NCI-H2107 treated with DMSO at 0.1 percent for 48 hours (cell line): ENCODE data around the gene HMGXB3.

Source experiments
- DNase-seq: peaks from one replicate; lab custom pipeline; 2025; ENCODE audit not compliant: unreplicated experiment; lab: John Stamatoyannopoulos, UW

Gene HMGXB3

DNA sequence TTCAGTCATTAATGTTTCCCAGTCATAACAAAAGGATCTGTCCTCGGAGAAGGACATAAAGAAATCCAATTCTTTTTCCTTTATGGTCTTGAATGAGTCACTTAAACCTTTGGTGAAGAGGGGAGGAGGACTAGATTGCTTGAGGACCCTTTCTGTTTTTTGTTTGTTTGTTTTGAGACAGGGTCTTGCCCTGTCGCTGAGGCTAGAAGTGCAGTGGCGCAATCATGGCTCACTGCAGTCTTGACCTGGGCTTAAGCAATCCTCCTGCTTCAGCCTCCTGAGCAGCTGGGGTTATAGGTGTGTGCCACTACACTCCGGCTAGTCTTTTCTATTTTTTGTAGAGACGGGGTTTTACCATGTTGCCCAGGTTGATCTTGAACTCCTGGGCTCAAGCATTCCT is 12.4 kb upstream of the HMGXB3 start:
- no peak for DNase-seq

DNA sequence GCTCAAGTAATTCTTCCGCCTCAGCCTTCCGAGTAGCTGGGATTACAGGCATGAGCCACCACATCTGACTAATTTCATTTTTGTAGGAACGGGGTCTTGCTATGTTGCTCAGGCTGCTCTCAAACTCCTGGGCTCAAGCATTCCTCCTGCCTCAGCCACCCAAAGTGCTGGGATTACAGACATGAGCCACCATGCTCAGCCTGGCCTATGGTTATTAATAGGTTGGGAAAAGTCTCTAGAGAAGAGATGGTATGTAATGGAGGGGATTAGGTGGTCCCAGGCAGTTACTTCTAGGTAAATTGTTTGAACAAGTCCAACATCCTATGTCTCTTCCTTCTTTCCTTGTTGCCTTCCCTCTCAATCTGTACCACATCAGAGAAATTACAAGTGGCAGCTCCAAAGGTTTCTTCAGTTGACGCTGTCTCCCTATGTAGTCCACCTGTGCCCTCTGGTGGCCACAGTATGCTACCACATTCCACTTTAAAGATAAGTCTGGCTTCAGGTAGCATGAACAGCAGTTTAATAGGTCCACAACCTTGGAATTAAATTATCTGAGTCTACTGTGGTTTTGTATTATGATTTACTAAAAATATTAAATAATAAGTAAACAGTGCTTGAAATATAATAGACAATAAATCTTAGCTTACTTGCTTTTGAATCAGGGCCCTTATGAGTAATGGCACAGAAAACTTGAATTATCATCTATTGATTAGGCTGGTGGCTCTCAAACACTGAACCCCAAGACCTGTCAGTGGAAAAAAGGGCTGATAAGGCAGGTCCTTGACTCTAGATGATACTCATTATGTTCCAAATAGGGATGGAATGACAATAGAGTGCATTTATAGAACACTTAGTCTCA is 9.8 kb upstream of the HMGXB3 start:
- peak; percentile 31 for DNase-seq

DNA sequence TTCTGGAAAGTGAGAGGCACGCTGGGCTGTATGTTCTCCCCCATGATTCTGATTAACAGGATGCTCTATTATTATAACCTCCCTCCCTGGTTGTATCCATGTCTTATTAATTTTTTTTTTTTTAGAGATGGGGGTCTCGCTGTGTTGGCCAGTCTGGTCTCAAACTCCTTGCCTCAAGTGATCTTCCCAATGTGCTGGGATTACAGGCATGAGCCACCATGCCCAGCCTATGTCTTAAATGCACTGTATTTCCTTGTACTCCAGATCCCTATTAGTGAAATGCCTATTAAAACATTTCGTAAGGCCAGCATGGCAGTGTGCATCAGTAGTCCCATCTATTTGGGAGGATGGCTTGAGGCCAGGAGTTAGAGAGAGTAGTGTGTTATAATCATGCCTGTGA is 7.1 kb upstream of the HMGXB3 start:
- no peak for DNase-seq

DNA sequence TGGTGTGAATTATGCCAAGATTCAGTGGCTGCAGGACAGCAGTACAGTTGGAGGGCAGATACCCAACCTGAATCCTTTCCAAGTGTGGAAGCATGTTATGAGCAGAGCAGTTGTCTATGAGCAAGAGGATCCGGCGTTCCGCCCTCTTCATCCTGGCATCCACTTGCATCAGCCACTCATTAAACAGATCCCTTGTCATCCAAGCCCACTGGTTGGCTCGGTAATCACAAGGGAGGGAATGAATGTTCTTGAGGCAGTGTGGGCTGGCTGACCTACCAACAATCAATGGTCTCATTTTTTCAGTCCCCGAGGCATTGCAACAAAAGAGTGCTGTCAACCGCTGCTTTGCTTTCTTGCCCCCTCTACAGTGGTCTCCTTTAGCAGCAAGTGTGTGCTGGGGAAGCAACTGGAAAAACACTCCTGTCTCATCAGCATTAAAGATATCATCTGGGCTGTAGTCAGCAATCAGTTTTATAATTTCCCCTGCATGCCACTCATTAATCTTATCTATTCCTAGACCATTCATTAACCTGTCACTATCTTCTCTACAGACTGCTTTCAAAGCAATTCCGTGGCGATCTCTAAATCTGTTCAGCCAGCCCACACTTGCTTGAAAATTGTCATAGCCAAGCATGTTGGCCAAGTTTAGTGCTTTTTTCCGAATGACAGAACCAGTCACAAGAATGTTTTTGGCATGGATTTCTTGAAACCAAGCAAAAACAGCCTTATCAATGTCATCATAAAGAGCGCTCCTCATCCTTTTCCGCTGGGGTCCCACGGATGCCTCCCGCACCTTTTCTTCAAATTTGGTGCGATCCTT is 4.9 kb upstream of the HMGXB3 start:
- DNase-seq = no peak

DNA sequence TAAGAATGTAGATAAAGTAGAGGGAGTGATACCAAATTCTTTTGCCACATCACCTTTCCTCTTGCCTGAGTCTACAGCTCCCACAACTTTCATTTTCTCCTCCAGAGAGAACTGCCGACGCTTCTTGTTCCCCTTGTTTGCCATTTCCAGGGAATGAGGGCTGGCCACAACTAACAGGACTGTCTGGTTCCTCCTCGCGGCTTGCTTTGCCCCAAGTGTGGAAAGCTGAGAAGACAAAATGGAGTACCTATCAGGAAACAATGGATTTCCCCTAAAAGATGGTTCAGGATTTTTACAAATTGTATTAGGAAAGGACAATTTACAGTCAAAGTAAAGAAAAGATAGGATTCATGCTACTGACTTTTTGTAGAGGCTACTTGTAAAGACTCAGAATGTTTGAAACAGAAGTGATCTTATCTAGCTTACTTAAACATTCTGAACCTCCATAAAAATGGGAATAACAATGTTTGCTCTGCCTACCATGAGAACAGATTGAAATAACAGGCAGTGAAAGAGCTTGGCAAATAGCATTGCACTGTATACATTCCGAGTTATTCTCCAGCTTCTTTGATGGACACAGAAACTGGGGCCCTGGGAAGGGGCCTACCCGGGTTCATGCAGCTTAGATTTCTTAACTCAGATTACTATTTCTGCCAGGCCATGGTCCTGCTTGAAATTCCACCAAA is 4.2 kb upstream of the HMGXB3 start:
- no peak for DNase-seq

DNA sequence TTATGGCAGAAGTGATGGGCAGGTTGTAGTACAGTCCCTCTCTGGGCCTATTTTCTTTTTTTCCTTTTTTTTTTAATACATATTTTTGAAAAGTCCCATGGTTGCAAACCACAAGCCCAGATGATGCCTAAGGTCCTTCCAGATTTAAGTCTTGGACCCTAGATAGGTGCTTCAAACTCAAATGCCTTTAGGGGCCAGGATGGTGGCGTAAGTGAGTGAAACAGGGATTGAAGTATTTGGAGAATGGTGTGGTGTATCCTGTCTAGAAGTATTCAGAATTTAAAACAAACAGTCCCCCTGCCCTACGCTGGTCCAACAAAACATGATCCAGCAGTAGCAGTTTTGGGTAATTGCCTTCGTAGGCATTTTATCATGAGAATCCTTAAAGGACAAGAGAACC is 2.3 kb upstream of the HMGXB3 start:
- DNase-seq = no peak

DNA sequence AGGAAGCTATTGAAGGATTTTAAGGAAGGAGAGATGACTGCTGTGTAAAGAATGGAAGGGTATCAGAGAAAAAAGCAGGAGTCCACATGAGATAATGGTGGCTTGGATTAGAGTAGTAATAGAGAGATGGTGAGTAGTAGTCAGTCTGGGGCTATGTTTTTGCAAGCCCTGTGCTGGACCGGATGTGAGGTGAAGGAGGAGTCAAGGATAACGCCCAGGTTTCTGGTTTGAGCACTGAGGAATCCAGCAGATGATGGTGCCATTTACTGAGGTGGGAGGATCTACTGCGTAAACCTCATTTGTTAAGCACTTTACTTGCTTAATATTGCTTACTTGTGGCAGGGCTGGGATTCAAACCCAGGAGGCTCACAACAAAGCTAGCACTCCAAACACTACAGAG is 1.2 kb upstream of the HMGXB3 start:
- no peak for DNase-seq

DNA sequence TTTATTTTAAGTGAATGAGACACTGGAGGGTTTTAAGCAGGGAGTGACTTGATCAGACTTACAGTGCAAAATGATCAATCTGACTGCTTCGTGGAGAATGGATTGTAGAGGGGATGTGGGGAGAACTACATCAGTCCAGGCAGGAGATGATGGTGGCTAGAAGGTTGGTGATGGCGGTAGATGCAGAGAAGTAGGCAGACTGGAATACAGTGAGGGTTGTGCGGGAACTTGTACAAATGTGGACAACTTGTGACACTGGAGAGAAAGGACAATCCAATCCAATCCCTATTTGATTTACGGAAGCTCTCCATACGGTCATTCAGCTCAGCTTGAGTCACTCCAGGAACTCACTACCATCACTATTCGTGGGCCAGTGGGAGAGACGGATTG is 678 bp upstream of the HMGXB3 start:
- DNase-seq = no peak

DNA sequence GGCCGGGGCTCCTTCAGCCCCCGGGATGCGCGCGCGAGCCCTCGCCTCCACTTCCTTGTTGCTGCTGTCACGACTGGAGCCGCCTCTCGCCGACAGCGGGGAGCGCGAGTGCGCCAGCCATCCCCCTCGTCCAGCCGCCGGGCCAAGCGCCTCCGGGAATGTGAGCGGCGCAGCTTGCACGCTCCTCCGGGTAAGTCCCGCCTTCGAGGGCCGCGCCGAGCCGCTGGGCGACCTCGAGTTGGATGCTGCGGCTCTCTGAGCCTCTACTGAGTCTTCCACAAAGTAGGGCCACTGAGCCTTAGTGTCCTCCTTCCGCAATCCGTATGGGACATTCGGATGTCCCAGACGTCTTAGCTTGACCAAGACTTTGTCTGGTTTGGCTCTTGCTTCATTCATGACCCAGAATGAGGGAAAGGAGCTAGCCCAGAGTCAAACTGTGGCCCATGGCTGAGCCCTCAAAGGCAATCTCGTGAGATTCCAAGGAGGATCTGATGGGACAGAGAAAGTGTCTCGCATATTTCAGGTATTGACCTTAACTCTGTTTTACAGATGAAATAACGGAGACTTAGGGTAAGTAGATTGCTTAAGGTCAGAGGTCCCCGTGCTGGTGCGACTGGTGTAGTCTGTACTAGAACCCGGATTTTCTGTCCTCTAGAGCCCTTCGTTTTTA is 586 bp downstream of the HMGXB3 start:
- DNase-seq = no peak

DNA sequence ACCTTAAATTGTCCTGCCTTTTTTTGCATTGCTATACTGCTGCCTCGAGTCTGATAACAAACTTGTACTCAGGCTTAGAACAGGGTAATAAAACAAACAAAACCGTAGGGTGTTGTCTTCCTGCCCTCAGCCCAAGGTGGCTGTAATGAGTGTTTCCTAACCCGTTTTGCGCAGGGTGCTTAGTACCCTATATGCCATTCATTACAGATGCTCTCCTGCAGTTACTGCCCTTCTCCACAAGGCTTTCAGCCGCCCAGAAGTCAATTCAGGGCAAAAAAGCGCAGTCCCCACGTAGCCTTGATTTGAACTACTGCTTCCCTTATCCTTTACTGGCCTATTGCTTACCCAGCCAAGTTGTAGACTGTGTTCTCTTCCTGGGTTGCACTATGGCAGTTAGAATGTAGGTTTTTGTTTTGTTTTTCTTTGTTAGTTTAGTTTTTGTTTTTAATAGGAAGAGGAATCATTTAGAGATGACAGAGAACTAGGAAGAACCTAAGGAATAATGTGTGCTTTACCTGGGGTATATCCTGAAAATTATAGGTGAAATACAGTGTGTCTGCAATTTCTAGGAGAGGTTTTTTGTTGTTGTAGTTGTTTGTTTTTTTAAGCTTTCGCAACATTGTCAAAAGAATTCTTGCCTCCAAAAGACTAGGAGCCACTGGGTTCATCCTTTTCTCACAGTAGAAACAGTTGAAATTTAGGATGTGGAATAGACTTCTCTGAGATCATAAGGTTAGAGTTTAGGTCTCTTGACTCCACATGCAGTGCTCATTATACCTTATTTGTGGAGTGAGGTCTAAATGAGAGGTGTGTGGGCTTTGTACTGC is 1.3 kb downstream of the HMGXB3 start:
- peak; percentile 38 for DNase-seq

DNA sequence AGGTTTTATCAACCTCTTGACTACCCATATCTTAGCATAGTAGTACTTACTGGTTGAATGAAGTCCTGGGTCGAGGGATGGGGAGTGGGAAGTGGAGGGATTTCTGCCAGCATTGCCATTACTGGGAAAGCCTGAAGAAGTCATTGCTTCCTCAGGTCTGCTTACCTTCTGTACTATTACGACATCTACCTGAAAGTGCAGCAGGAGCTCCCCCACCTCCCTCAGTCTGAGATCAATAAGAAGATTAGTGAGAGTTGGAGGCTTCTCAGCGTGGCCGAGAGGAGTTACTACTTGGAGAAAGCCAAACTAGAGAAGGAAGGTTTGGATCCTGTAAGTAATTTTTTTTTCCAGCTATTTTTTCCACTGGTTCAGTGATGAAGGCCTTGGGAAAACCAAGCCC is 5.8 kb downstream of the HMGXB3 start:
- no peak for DNase-seq

DNA sequence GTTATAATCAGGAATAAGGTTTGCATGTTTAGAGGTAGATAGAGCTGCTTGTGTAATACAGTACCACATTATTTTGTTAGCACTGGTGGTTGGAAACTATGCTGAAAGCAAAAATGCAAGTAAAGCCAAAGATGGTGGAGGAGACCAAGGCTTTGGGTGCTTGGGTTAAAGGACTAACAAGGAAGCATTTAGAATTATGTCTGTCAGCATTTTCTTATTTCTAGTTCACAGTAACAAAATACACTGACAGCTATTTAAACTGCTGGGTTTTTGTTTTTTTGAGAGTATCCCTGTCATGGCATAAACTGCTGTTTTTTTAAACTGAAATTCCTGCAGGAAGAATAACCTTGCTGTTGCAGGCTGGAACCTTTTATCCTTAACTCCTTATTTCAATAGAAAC is 6.5 kb downstream of the HMGXB3 start:
- DNase-seq = no peak

DNA sequence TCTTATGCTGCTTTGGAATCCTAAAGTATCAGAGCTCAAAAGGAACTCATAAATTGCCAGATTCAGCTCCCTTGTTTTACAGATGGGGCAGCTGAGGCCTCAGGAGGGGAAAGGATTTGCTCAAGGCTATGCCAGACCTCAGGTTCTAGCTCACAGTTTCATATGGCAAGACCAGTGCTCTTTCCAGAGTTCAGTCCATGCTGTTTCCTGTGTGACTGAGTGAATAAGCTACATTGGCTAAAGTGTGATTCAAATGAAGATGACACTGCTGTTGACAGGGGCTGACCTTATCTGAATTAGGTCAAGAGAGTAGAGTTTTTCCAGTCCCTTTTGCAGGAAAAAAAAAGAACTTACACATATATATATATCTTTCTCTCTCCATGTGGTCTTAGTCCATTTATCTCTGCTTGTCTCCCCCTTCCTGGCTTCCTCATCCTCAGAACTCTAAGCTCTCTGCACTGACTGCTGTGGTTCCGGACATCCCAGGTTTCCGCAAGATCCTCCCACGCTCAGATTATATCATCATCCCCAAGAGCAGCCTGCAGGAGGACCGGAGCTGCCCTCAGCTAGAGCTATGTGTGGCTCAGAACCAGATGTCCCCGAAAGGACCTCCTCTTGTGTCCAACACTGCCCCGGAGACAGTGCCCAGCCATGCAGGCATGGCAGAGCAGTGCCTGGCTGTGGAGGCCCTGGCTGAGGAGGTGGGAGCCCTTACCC is 9.3 kb downstream of the HMGXB3 start:
- no peak for DNase-seq

DNA sequence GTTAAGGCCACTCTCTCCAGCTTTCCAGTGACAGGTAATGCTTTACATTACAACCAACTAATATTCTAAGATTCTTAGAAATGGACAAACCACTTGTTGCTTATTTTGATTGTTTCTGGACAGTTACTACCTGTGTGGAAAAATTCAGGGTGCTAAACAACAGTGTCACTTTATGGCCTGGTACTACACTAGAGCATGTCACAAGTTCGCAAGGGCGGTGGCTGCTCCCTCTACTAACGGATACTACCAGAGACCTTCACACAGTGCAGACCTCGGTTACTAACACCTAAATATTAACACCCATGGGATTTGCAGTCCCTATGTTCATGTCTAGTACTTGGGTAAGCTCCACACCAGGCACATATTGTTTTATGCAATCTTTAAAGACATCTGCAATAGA is 13.4 kb downstream of the HMGXB3 start:
- DNase-seq = no peak

DNA sequence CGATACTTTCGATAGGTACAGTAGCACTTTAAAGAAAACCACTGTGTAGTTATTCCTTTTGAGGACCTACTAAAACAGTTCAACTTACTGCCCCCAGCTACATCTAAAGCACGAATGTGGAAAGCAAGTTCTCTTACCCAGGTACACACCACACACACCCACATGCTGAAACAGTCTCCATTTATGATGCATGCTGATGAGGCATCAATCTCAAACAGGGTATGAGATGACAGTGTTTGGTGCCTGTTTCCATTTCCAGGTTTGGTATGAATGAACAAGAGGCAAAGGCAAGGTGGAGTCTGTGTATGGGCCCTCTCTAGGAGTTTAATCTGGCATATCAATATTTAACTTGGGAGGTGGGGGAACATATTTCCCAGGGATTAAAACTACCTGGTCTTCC is 13.9 kb downstream of the HMGXB3 start:
- no peak for DNase-seq

DNA sequence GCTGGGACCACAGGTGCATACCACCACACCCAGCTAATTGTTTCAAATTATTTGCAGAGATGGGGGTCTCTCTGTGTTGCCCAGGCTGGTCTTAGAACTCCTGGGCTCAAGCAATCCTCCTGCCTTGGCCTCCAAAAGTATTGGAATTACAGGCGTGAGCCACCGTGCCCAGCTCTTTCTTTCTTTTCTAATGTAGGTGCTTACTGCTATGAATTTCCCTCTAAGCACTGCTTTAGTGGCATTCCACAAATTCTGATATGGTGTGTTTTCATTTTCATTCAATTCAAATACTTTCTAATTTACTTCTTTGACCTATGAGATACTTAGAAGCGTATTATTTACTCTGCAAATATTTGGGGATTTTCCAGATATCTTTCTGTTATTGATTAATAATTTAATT is 14.9 kb downstream of the HMGXB3 start:
- DNase-seq = no peak

DNA sequence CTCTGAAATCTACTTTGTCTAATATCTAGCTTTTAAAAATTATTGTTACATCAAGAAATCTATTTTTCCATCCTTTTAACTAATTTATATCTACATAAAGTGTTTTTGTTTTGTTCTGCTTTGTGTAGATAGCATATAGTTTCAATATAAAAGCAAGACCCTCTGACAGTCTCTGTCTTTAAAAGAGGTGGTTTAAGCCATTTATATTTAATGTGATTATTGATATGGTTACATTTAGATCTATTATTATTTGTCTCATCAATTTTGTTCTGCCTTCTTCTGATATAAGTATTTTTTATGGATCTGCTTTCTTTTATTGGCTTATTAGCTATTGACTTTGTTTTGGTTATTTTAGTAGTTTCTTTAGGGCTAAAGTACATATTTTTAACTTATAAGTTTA is 16.0 kb downstream of the HMGXB3 start:
- no peak for DNase-seq

DNA sequence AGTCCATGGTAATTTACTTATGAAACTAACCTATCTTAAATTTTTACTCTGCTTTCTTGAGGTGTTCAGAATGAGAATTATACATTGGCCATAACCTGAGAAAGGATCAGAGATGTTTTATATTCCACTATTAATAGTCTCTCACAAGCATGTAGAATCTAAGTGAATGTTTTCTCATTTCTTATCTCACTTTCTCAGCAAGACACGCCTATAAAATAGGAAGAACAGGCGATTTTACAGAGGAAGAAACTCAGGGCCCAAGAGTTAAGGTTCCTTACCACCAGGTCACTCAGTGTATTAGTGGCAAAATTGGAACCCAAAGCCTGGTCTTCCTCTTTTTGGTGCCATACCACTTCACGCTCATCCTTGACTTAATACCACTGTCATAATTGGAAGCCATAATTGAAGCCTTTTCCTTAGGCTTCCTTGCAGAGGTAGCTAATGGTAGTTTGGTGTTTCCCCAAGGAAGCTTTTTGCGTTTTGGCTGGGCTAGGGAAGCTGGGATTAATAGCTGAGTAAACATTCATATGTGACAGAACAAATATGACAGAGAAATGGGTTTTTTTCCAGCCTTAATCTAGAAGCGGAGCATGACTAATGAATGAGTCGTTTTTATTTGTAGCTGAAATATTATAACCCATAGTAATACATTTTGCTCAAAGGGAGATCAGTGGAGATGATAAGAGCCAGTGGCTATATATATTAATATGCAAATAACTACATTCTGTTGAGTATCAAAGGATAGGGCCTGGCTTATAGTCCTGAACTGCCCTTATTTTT is 16.9 kb downstream of the HMGXB3 start:
- no peak for DNase-seq

DNA sequence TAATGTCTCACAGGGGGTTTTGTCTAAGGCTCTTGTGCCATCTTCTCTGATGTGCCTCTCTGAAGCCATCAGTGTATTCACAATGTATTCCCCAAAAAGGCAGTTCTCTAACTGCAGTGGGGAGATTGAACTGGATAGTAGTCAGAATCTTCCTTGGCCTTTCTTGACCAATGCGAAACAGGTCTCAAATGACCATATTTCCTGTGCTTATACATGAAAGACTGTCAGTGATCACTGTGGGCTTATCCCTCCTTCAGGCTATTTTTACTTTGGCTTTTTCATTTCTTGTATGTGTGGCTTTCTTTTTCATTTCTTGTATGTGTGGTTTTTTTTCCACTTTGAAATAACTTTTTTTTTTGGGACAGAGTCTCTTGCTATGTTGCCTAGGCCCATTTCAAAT is 19.7 kb downstream of the HMGXB3 start:
- no peak for DNase-seq
